ENCODE measurements around the gene ASIC4. TPM values are rescaled to one million over a fixed set of nuclear protein-coding genes. Genes with fewer than 3 reads are reported as not detected.
A peak's percentile ranks its signal among the peaks of the same experiment; 100 is the strongest.

ASIC4 gene
- total RNA-seq = not detected

GRCh38 chr2:219514196-219514761, at the start of gene ASIC4:
ASIC4 (plus strand) TSS chr2:219514482; CDS start chr2:219514725, 243 bp downstream.
- H3K4me1 Mint-ChIP-seq = peaks cover 21% of the 10 kb centered on the region
- H3K27me3 Mint-ChIP-seq = peaks cover 94% of the 10 kb centered on the region
- DNase-seq = no peak
- H3K9me3 Mint-ChIP-seq = no peaks in the 10 kb centered on the region
- peak within 1 kb of the TSS; percentile 9 for H3K4me3 Mint-ChIP-seq
- H3K27ac Mint-ChIP-seq = no peak within 1 kb of the TSS
- no peaks in the 10 kb centered on the region for H3K36me3 Mint-ChIP-seq

GRCh38 chr2:219465659-219466561, 48.4 kb upstream of the ASIC4 start:
- Mint-ChIP-seq H3K36me3 (no peaks in the 10 kb centered on the region), H3K27ac (no peak overlapping the region), H3K4me1 (peaks cover 2% of the 10 kb centered on the region), H3K4me3 (no peak overlapping the region), H3K9me3 (no peaks in the 10 kb centered on the region), H3K27me3 (no peaks in the 10 kb centered on the region)
- no peak for DNase-seq

GRCh38 chr2:219466816-219467735, 47.2 kb upstream of the ASIC4 start:
- Mint-ChIP-seq H3K27me3 (no peaks in the 10 kb centered on the region), H3K27ac (no peak overlapping the region), H3K4me3 (no peak overlapping the region), H3K9me3 (no peaks in the 10 kb centered on the region), H3K36me3 (no peaks in the 10 kb centered on the region), H3K4me1 (no peaks in the 10 kb centered on the region)
- DNase-seq = no peak

- Mint-ChIP-seq H3K36me3 (no peaks in the 10 kb centered on the region), H3K4me1 (no peaks in the 10 kb centered on the region), H3K4me3 (no peak overlapping the region), H3K9me3 (no peaks in the 10 kb centered on the region), H3K27ac (no peak overlapping the region), H3K27me3 (no peaks in the 10 kb centered on the region)
- DNase-seq = no peak
These were observed 46.6 kb upstream of the ASIC4 start for GRCh38 chr2:219467736-219468075.

- H3K9me3 Mint-ChIP-seq = no peaks in the 10 kb centered on the region
- H3K27ac Mint-ChIP-seq = no peak overlapping the region
- no peaks in the 10 kb centered on the region for H3K36me3 Mint-ChIP-seq
- no peaks in the 10 kb centered on the region for H3K4me1 Mint-ChIP-seq
- H3K27me3 Mint-ChIP-seq = no peaks in the 10 kb centered on the region
- H3K4me3 Mint-ChIP-seq = no peak overlapping the region
- no peak for DNase-seq
These were observed 45.7 kb upstream of the ASIC4 start for GRCh38 chr2:219468410-219469185.

GRCh38 chr2:219469186-219469724, 45.0 kb upstream of the ASIC4 start:
- Mint-ChIP-seq H3K27me3 (no peaks in the 10 kb centered on the region), H3K9me3 (no peaks in the 10 kb centered on the region), H3K36me3 (no peaks in the 10 kb centered on the region), H3K27ac (no peak overlapping the region), H3K4me1 (no peaks in the 10 kb centered on the region), H3K4me3 (no peak overlapping the region)
- DNase-seq = no peak

- Mint-ChIP-seq H3K27me3 (no peaks in the 10 kb centered on the region), H3K4me1 (no peaks in the 10 kb centered on the region), H3K9me3 (no peaks in the 10 kb centered on the region), H3K36me3 (no peaks in the 10 kb centered on the region), H3K4me3 (no peak overlapping the region), H3K27ac (no peak overlapping the region)
- DNase-seq = no peak
These were observed 43.9 kb upstream of the ASIC4 start for GRCh38 chr2:219470429-219470828.

- H3K4me3 Mint-ChIP-seq = no peak overlapping the region
These were observed 42.6 kb upstream of the ASIC4 start for GRCh38 chr2:219471476-219472371.

GRCh38 chr2:219472629-219473187, 41.6 kb upstream of the ASIC4 start:
- Mint-ChIP-seq H3K9me3 (no peaks in the 10 kb centered on the region), H3K27ac (no peak overlapping the region), H3K4me1 (peaks cover 4% of the 10 kb centered on the region), H3K27me3 (no peaks in the 10 kb centered on the region), H3K36me3 (no peaks in the 10 kb centered on the region), H3K4me3 (no peak overlapping the region)
- DNase-seq = no peak

More at GRCh38 chr2:219471476-219472371, 42.6 kb upstream of the ASIC4 start:
- no peaks in the 10 kb centered on the region for H3K9me3 Mint-ChIP-seq
- H3K36me3 Mint-ChIP-seq = no peaks in the 10 kb centered on the region
- no peaks in the 10 kb centered on the region for H3K27me3 Mint-ChIP-seq
- no peak for DNase-seq
- peaks cover 4% of the 10 kb centered on the region for H3K4me1 Mint-ChIP-seq
- no peak overlapping the region for H3K27ac Mint-ChIP-seq

- no peaks in the 10 kb centered on the region for H3K27me3 Mint-ChIP-seq
- no peak overlapping the region for H3K4me3 Mint-ChIP-seq
- no peak overlapping the region for H3K27ac Mint-ChIP-seq
- no peak for DNase-seq
- H3K9me3 Mint-ChIP-seq = no peaks in the 10 kb centered on the region
- H3K4me1 Mint-ChIP-seq = peaks cover 4% of the 10 kb centered on the region
- H3K36me3 Mint-ChIP-seq = no peaks in the 10 kb centered on the region
These were observed 40.8 kb upstream of the ASIC4 start for GRCh38 chr2:219473511-219473910.

GRCh38 chr2:219474285-219475060, 39.8 kb upstream of the ASIC4 start:
- peaks cover 4% of the 10 kb centered on the region for H3K4me1 Mint-ChIP-seq
- H3K27me3 Mint-ChIP-seq = no peaks in the 10 kb centered on the region
- H3K27ac Mint-ChIP-seq = no peak overlapping the region

GRCh38 chr2:219475278-219475677, 39.0 kb upstream of the ASIC4 start:
- no peak for DNase-seq
- Mint-ChIP-seq H3K27ac (no peak overlapping the region), H3K27me3 (no peaks in the 10 kb centered on the region), H3K36me3 (no peaks in the 10 kb centered on the region), H3K4me1 (peaks cover 4% of the 10 kb centered on the region), H3K9me3 (no peaks in the 10 kb centered on the region), H3K4me3 (no peak overlapping the region)

More at GRCh38 chr2:219474285-219475060, 39.8 kb upstream of the ASIC4 start:
- Mint-ChIP-seq H3K4me3 (no peak overlapping the region), H3K36me3 (no peaks in the 10 kb centered on the region), H3K9me3 (no peaks in the 10 kb centered on the region)
- DNase-seq = no peak
